ENCODE measurements around the gene ADA.

DNA sequence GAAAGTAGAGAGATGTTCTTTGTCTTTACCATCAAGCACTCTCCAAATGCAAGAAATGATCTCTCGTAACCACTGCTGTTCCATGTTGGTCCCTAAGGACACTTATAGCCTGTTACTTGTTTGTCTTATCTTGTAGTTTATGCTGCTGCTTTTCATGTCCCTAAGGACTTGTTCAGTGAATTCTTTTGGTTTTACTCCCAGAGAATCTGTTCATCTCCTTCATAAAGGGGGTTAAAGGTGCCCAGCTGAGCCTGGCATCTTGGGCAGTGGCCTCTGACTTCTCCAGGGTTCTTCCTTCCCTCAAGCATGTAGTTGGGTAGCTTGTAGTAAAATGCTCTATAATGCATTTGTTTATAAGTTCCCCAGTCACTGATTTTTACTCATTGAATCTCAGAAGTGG is 70.0 kb downstream of the ADA start:
- TF ChIP-seq EZH2 (IDR thresholded peaks at IDR 0.05; ENCODE audit: low read length) (no peak), CTCF (optimal IDR thresholded peaks at IDR 0.05 in 1 of 3, IDR thresholded peaks at IDR 0.05 in 1 of 3, conservative IDR thresholded peaks at IDR 0.05 in 1 of 3; ENCODE audit: extremely low read depth in 1 of 3, insufficient read depth in 2 of 3, low read length in 3 of 3) (no peak)

All from keratinocyte (primary cell).